Ectodermal cell (in vitro differentiated cells): Measurements from ENCODE around the gene WFDC5.

Experiments used
- H3K27ac ChIP-seq: 2 replicates; pipeline ENCODE4 v1.7.0; 2013; ENCODE audit warnings: mild to moderate bottlenecking, low read depth, low read length; ENCODE audit not compliant: insufficient read depth, poor library complexity, severe bottlenecking
- H3K27me3 ChIP-seq: 2 replicates; pipeline ENCODE4 v1.7.0; 2013; ENCODE audit warnings: mild to moderate bottlenecking, low read length; ENCODE audit not compliant: insufficient read depth, control insufficient read depth, poor library complexity, severe bottlenecking
- H3K36me3 ChIP-seq: one replicate; pipeline ENCODE4 v1.7.0; 2013; ENCODE audit warnings: low read length; ENCODE audit not compliant: control insufficient read depth, insufficient read depth
- H3K4me1 ChIP-seq: one replicate; pipeline ENCODE4 v1.7.0; 2013; ENCODE audit warnings: low read length; ENCODE audit not compliant: control insufficient read depth, insufficient read depth
- H3K4me3 ChIP-seq: 2 replicates; pipeline ENCODE4 v1.7.0; 2013; ENCODE audit warnings: low read depth, low read length, control low read depth; ENCODE audit not compliant: insufficient read depth
- H3K9me3 ChIP-seq: 2 replicates; pipeline ENCODE4 v1.7.0; 2013; ENCODE audit warnings: mild to moderate bottlenecking, low read length, moderate library complexity; ENCODE audit not compliant: control insufficient read depth
- WGBS, 2 experiments: methylation state at CpG; one replicate each; pipeline ENCODE4 v1.1.7; 2013; ENCODE audit warnings: missing lambda C conversion rate in 2 of 2; 5-methylcytosine and 5-hydroxymethylcytosine counted together

The WFDC5 gene

DNA sequence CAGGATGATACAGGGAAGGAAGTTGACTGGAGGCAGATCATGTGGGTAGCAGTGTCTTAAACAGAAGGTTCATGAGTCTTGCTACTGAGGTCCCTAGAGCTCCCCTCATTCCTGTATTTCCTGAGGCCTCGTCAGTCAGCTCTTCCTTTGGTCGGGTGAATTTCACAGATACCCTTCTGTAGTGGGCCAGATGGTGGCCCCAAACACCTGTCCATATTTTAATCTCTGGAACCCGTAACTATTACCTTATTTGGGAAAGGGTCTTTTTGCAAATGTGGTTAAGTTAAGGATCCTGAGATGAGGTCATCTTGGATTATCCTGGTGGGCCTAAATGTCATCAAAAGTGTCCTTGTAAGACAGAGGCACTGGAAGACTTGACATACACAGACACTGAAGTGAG, 23.6 kb downstream of the WFDC5 start:
- WGBS, 2 experiments: 92 to 95% methylated on average over 3 of the region's 3 CpGs
- no peaks in the 10 kb centered on the region for H3K36me3 ChIP-seq
- H3K4me1 ChIP-seq: no peaks in the 10 kb centered on the region
- no peaks in the 10 kb centered on the region for H3K9me3 ChIP-seq
- no peak overlapping the region for H3K27ac ChIP-seq
- no peak overlapping the region for H3K4me3 ChIP-seq
- no peaks in the 10 kb centered on the region for H3K27me3 ChIP-seq

DNA sequence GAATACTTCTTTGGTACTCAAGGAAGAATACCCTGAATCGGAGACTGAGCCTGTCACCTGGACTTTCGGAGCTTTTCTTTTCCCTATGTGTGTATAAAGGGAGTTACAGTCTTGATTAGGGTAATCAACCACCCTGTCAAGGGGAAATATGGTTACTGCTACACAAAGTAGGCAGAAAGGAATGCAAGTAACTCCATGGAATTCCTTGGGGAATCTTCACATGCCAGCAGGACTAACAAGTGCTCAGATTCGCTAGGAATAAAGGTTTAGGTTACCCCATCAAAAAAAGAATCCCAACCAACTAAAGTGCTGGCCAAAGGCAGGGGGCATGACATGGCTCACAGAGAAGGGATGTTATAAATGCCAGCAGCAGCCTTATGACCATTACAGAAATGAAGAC, 24.5 kb downstream of the WFDC5 start:
- H3K27ac ChIP-seq: no peak overlapping the region
- H3K4me3 ChIP-seq: no peak overlapping the region
- H3K4me1 ChIP-seq: no peaks in the 10 kb centered on the region
- no peaks in the 10 kb centered on the region for H3K9me3 ChIP-seq
- 90 to 91% methylated on average over 3 of the region's 3 CpGs for WGBS, 2 experiments
- H3K27me3 ChIP-seq: no peaks in the 10 kb centered on the region
- no peaks in the 10 kb centered on the region for H3K36me3 ChIP-seq

DNA sequence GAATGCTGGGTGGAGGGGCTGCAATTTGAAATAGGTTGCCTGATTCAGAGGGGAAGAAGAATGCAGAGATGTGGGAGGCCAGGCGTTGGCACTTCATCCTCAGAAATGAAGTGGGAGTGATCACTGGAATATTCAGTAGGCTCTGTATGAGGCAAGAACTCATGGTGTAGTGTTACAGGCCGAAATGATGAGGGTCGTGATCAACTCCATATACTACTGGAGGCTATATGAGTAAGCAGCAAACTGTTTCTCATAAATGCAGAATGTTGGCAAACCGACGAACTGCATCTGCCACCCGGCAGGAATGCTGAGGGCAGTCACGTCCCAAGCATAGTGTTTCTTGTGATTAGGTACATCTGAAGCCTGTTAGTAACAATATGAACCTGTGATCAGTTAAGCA, 26.7 kb downstream of the WFDC5 start:
- Histone ChIP-seq H3K9me3 (no peaks in the 10 kb centered on the region), H3K27ac (no peak overlapping the region), H3K36me3 (peaks cover 2% of the 10 kb centered on the region), H3K4me1 (no peaks in the 10 kb centered on the region), H3K4me3 (no peak overlapping the region), H3K27me3 (no peaks in the 10 kb centered on the region)
- WGBS, 2 experiments: 82 to 85% methylated on average over 7 of the region's 7 CpGs

DNA sequence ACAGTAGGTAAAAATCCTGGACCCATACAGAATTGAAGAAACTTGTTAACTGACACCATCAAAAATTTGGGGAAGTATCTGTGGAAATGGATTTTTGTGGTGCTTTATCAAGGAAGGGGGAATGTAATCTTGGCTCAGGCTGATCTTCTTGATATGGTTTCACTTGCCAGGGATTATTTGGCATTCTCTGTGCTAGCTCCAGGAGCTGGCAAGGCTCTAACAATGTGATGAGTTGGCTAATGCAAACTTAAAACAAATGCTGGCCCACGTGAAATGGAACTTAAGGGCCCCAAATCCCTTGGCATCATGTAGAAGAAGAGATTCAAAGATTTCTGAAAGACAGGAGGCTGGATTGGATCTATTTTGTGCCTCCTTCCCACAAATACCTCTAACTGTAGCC, 27.2 kb downstream of the WFDC5 start:
- WGBS, 2 experiments: 82 to 91% methylated on average over 1 of the region's 1 CpG
- Histone ChIP-seq H3K4me1 (no peaks in the 10 kb centered on the region), H3K27me3 (no peaks in the 10 kb centered on the region), H3K27ac (no peak overlapping the region), H3K9me3 (no peaks in the 10 kb centered on the region), H3K4me3 (no peak overlapping the region), H3K36me3 (peaks cover 6% of the 10 kb centered on the region)

DNA sequence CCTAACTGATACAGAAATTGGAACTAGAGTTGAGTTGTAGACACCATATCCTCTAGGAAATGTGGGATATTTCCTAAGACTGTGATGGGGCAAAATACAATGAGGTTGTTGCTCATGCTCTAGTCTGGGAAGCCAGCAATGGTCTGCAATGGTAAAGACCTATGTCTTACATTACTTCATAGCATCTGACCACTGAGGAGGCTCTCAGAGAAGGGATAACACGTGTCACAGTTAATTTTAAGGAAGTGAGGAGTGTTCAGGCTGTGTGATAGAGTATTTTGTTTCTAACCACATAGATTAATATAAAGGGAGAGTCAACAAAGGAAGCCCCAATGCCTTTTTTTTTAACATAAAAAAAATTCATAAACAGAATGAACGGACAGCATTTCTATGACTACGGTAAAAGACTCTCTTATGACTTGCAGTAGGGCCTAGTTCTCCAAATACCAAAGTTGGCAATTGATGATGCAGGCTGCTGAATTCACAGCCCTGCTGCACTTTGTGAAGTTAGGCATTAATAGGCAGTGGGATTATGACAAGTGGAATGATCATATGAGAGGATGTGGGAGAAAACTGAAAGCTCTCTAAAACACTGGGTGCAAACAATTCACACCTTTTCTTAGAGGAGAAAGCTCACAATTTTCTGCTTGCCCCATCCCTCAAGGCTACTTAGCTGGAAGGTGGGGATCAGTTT, 27.7 kb downstream of the WFDC5 start:
- no peak overlapping the region for H3K27ac ChIP-seq
- WGBS, 2 experiments: 90 to 99% methylated on average over 2 to 3 of the region's 3 CpGs

DNA sequence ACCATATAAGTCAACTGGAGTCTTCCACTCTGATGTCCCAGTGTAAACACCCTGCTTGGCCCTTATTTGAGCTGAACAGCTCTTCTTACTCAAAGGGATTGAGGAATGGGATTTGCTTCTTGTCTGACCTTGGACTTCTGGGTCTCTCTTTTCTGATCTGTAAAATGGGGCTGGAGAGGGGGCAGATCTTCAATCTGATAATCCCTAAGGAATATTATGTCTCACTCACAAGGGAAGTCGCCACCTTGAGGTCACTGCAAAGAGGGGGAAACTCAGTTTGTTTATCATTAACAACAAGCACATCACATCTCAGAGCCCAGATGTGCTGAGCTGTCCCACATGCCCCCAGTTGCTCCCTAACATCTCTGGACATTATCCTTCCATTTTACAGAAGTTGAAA, 29.1 kb downstream of the WFDC5 start:
- no peaks in the 10 kb centered on the region for H3K27me3 ChIP-seq
- H3K36me3 ChIP-seq: peaks cover 15% of the 10 kb centered on the region
- WGBS, 2 experiments: 83 to 86% methylated on average over 1 of the region's 1 CpG
- H3K4me1 ChIP-seq: no peaks in the 10 kb centered on the region
- no peak overlapping the region for H3K27ac ChIP-seq
- no peaks in the 10 kb centered on the region for H3K9me3 ChIP-seq
- no peak overlapping the region for H3K4me3 ChIP-seq

More for the DNA sequence above, 27.7 kb downstream of the WFDC5 start:
- H3K9me3 ChIP-seq: no peaks in the 10 kb centered on the region
- H3K4me1 ChIP-seq: no peaks in the 10 kb centered on the region
- H3K27me3 ChIP-seq: no peaks in the 10 kb centered on the region
- H3K4me3 ChIP-seq: no peak overlapping the region
- peaks cover 7% of the 10 kb centered on the region for H3K36me3 ChIP-seq

DNA sequence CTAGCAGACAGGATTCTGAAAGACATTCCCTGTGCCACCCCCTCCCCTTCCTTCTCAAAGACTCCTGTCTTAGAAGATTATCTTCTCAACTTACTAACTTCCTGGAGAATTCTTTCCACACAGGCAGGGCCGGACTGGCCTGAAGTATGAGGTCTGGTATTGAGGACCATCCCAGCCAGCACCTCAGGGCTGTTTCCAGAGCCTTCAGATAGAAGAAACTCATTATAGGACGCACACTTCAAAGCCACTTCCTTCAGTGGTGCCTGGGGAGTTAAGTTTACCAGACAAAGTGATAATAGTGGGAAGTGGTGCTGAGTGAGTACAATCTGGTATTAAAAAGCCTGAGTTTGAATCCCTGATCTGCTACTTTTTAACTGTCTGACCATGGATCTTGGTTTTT, 29.7 kb downstream of the WFDC5 start:
- H3K27me3 ChIP-seq: no peaks in the 10 kb centered on the region
- H3K36me3 ChIP-seq: peaks cover 20% of the 10 kb centered on the region
- H3K9me3 ChIP-seq: no peaks in the 10 kb centered on the region
- 91 to 96% methylated on average over 2 of the region's 2 CpGs for WGBS, 2 experiments
- no peaks in the 10 kb centered on the region for H3K4me1 ChIP-seq
- H3K4me3 ChIP-seq: no peak overlapping the region
- no peak overlapping the region for H3K27ac ChIP-seq

DNA sequence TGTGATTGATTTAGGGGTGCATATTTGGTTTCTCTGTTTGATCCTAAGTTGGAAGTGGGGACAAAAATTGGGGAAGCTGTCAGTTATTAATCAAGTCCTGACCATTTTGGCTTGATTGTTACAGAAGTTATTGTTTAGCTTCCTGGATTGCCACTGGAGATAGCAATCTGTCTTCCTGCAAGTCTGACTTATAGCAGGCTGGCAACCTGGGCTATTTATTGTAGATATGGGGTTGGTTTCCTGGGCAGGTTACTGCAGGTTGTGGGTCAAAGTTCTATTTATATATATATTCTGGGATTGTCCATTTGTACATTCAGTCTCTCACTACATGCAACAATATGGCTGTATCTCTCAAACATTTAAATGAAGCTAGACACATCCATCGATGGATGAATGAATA, 31.8 kb downstream of the WFDC5 start:
- H3K36me3 ChIP-seq: peaks cover 23% of the 10 kb centered on the region
- H3K27me3 ChIP-seq: no peaks in the 10 kb centered on the region
- H3K27ac ChIP-seq: no peak overlapping the region
- WGBS, 2 experiments: 100% methylated on average over 1 of the region's 1 CpG
- no peaks in the 10 kb centered on the region for H3K4me1 ChIP-seq
- H3K4me3 ChIP-seq: no peak overlapping the region
- H3K9me3 ChIP-seq: no peaks in the 10 kb centered on the region

DNA sequence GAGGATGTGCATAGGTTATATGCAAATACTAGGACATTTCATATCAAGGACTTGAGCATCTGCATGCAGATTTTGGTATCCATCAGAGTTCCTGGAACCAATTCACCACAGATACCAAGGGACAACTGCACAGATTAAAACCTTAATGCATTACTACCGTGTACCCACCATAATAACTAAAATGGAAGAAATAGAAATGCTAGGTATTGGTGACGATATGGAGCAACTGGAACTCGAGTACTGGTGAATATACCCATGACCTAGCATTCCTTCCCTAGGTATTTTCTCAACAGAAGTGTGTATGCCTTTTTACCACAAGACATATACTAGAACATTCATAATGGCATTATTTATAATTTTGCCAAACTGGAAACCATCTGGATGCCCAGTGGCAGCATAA, 32.5 kb downstream of the WFDC5 start:
- WGBS, 2 experiments: 92 to 93% methylated on average over 2 to 3 of the region's 3 CpGs
- peaks cover 23% of the 10 kb centered on the region for H3K36me3 ChIP-seq

DNA sequence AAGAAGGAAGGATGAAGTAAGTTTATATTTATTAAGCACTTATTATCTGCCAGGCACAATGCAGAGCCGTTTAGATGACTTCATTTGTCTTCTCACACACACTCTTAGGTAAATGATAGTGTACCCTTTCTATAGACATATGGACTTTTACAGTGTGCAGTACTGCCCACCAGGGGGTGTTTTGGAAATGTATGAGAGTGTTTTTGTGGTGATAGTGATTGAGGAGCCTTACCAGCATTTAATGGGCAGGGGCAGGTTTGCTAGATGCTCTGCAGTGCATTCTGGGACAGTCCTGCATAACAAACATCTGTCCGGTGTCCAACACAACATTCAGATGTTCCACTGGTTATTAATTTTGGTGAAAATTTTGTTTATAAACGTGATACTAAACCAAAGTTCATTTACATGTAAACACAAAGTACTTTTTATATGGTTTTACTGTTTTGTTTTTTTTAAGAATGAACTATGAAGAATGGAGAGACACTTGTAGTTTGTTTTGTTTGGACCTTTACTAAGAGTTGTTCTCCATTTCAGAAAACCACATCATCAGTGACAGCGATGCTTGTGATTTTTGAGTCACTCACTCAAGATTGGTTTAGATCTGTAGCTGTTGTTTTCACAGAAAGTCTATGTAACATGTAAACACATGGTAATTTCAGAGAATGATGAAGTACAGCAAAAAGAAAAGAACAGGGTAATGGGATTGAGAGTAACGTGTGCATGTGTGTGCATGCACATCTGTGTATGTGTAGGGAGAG, 33.9 kb downstream of the WFDC5 start:
- 98 to 99% methylated on average over 3 of the region's 5 CpGs for WGBS, 2 experiments
- Histone ChIP-seq H3K27ac (no peak overlapping the region), H3K4me3 (no peak overlapping the region), H3K36me3 (peaks cover 23% of the 10 kb centered on the region), H3K27me3 (no peaks in the 10 kb centered on the region), H3K4me1 (no peaks in the 10 kb centered on the region), H3K9me3 (no peaks in the 10 kb centered on the region)

More for the DNA sequence above, 32.5 kb downstream of the WFDC5 start:
- no peak overlapping the region for H3K27ac ChIP-seq
- H3K27me3 ChIP-seq: no peaks in the 10 kb centered on the region
- H3K4me1 ChIP-seq: no peaks in the 10 kb centered on the region
- no peaks in the 10 kb centered on the region for H3K9me3 ChIP-seq
- H3K4me3 ChIP-seq: no peak overlapping the region
